Hematopoietic multipotent progenitor cell treated with erythropoietin and hydrocortisone succinate and interleukin-3 and kit ligand, for 8 days (in vitro differentiated cells): Measurements from ENCODE around the gene SETD6.

Source experiments
- DNase-seq: peaks from one replicate; pipeline ENCODE4 v3.0.0-alpha.2; 2015

Gene SETD6

DNA sequence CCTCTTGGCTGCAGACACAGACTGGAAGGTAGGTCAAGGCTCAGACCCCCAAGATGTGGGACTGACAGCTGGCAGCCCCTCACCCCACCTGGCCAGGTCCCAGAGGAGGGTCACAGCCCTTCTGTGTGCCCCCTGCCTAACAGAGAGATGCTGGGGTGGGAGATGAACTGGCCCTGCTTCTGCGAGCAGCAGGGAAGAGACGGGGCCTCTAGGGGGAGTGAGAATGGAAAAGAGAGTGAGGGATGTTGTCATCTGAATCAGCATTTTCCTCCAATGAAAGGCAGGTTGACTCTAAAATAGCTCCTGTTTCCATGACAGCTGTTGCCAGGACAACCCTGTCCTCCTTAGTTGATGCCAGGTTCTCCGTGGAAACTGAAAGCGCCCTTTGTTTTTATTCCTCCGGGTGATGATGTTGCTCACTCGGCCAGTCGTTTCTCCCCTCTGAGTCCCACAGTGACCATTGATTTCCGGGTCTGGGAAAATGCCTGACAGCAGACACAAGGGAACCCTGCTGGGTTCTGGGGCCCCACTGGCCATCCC, 20.3 kb upstream of the SETD6 start:
- DNase-seq: peak; percentile 86

DNA sequence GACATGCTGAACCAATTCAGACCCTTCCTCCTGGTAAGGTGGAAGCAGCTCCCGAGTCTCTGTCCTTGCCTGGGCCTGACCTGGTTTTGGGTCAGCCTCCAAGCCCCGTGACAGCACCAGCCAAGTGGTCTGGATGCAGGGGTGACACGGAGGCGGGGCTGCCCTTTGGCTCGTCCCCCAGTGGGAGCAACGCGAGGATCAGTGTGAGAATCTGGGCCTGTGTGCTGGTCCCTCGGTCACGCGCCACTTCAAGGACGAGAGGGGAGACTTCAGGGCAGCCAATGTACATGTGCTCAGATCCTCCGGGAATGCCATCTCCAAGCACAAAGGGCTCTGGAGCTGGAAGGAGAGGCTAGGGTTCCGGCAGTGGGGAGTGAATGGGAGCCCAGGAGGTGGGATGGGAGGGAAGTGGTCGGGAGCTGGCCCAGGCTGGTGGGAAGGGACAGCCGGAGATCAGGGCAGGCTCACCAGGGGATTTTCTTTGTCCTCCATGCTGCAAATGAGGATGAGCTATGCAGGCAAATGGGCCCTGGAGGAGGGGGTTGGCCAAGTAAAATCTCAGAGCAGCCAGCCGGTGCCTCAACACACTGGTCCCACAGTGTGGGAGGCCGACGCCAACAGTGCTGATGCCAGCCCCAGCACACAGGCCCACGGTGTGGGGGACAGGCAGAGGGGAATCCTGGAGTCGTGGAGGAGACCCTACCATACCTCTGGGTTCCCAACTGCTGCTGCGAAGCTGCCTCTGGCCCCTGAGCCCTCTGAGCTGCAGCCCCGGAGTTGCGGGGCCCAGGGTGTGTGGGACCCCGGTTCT, 19.6 kb upstream of the SETD6 start:
- no peak for DNase-seq

DNA sequence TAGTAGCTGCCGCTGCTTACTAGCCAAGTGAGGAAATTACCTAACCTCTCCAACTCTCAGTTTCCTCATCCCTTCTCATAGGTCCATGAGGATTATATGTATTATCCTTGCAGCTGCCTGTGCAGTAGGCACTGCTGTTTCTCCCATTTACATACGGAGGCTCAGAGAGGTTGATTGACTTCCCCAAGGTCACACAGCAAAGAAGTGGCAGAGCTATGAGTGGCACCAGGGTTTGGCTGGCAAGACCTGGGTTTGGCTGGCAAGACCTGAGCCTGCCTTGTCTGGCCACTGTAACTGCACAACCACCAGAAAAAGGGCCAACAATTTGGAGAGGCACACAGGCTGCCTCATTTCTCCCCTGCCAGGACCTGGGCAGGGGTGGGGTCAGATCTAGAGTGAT, 17.8 kb upstream of the SETD6 start:
- DNase-seq: no peak

DNA sequence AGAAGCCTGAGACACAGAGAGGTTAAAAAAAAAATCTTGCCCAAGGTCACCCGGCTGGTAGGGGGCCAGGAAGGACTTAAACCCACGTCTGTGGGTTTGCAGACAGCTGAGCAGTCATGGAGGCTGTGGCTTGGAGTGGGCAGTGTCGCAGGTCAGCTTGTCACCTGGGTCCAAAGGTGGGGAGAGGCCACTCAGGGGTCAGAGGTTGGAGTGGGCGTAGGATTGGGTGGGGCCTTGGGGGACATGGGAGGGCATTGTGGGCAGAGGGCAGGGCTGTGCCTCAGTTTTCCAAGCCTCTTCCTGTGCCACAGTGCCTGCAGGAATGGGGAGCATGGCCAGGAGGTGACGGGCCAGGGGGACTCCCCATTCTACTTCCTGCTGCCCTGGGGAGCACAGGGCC, 17.4 kb upstream of the SETD6 start:
- no peak for DNase-seq

DNA sequence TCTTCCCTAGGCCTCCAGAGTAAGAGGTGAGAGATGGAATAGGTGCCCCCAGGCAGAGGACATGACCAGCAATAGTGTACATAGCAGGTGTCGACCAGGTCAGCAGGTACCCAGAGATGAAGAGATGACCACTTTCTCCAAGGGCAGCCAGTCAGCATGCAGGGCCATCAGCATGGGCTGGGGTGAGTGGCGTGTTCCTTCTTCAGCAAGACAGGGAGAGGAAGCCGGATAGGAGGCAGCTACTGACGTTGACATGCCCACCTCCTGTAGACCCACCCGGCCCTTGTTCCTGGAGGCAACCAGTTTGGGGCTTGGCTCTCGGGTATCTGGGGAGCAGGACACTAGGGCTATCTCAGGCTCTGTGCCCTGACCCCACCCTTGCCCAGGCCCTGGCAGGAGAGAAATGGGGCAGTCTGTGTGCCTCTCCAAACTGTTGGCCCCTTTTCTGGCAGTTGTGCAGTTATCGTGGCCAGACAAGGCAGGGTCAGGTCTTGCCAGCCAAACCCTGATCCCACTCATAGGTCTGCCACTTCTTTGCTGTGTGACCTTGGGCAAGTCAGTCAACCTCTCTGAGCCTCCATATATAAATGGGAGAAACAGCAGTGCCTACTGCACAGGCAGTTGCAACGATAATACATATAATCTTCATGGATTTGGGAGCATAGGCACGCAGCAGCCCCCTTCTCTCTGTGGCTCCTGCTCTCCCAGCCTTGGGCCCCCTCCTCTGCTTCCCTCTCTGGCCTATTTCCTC, 16.8 kb upstream of the SETD6 start:
- no peak for DNase-seq

DNA sequence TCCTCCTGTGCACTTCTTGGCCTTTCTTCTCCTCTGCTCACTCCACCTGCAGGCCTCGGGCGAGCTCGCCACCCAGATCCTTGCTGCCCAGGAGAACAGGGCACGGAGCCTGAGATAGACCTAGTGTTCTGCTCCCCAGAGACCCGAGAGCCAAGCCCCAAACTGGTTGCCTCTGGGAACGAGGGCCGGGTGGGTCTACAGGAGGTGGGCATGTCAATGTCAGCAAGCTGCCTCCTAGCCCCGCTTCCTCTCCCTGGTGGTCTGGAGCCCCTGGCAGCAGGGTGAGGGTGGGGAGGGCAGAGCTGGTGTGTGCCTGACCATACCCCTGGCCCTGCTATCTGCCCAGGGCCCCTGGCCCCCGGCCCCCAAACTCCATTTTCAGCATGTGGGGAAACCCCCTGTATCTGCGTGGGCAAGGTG, 16.2 kb upstream of the SETD6 start:
- DNase-seq: no peak

DNA sequence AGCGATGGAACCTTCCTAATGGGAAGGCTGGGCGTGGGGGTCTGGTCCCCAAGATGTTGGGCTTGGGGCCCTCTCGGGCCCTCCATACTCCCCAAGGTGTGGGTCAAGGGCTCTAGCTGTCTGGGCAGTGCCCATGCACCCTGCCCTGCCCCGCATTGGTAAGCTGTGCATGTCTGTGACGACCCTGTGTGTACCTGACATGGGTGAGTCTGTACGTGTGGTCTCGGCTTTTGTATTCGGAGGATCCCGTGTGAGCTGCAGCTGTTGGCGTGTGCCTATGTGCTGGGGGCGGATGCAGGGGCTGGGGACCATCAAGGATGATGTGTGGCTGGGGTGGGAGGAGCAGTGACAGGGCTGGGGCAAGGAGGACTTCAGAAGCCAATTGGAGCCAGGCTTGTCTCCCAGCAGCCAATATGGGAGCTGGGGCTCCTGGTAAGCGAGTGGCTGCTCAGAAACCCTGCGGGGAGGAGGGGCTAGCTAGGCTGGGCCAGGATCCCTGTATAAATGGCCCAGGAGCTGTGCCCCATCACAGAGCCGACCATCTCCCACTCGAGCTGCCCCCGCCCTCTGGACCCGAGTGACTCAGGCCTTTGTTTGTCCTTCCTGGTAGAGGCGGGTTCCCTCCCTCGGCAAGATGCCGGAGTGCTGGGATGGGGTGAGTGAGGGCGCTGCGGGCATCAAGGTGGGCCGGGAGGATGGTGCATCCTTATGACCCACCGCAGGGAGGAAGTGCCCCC, 15.5 kb upstream of the SETD6 start, which contains the start of gene NDRG4:
Gene NDRG4, plus strand, starts transcription at position 529 of the 737 bp plus-strand sequence. Its CDS starts 106 bp downstream, at position 635.
- DNase-seq: peak; percentile 38

DNA sequence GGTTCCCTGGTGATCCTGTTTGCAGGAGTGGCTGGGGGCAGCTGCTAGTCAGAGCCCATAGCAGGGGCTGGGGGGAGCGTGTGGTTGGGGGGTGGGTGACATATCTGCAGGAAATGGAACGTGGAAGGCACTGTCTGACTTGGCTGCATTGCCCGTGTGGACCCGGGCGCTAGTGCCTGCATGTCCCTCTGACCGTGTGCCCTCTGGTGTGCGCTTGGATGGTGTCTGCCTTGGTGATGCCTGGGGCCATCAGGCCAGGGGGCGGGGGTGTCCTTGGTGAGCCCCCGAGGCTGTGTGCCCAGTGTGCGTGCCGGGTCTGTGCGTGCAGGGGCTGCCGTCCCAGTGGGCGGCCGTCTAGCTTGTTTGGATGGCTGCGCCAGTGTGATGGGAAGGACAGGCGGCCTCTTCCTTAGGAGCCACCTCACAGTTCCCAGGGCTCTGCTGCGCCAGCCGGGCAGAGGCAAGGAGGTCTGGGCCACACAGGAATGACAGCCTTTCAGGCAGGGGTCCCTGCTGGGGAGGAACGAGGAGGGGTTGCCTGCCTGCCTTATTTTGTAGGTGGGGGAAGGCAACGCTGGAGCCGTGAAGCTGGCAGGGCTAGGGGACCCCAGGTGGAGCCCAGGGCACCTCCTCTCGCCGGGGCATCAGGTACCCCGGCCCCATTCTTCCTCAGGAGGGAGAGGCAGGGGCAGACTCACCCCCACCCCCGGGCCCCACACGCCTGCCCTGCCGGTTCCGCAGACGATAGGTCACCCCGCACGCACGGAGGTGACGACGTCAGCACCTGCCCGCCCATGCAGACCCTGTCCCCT, 14.7 kb upstream of the SETD6 start:
- no peak for DNase-seq

DNA sequence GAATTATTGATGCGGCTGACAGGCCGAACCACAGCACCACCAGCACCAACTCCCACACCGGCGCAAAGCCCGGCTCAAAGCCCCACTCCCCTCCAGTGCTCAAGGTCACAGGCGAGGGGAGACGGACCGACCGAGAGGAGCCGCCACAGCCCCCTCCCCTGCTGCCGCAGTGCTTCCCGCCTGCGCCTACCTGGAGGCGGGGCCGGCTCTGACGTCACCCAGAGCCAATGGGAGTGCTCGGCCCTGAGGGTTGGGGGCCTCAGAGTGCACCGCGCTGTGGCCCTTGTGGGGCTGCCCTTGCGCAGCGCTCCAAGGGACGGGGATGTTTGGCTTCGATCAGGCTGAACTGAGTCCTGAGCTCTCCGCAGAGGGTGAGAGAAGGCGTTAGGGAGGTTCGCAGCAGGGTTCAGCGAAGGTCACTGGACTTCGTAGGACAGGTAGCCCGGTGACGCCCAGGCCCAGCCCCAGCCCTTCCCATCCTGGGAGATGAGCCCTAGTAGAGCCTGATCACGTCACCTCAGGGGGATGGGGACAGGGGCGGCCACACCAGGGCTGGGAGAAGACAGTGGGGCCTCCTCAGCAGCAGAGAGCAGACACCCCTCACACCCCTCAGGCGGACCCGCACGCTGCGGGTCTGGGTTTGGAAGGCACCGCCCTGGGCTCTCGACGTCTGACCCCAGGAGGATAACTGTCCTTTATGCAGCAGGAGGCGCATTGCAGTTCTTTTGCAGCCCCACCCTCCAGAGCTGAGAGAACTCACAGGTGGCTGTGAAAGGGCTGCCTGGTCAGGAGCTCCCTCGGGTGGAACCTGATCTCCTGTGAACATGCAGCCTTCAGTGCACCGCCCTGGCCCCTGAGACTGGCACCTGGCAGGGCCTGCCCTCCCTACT, 13.8 kb upstream of the SETD6 start:
- no peak for DNase-seq

DNA sequence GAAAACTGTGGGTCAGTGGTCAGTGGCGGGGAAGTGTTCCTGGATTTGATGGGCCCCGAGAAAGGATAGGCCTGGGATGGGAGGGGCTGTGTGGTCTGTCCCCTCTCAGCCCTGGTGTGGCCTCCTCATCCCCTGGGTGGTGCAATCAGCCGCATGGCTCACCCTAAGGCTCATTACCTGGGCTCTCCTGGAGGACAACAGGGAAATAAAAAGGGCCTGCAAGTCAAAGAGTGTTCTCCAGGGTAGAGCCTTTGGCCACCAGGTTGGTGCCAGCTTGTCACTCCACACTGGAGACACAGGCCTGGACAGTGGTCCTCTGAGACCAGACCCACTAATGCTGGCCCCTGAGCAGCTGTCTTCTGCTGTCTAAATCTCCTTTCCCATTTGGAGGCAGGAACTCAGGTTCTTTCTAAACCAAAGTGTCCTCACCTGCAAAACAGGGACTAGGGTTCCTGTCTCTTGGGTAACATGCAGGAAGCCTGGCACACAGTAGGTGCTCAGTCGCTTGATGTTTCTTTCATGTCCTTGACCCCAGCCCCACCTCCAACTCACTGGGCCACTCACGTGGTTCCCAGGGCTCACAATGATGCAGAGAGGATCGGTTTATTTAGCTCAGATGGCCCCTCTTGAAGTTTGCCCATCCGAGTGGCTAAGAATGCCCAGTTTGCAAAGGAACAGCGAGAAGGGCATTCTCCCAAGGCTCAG, 12.9 kb upstream of the SETD6 start:
- no peak for DNase-seq

DNA sequence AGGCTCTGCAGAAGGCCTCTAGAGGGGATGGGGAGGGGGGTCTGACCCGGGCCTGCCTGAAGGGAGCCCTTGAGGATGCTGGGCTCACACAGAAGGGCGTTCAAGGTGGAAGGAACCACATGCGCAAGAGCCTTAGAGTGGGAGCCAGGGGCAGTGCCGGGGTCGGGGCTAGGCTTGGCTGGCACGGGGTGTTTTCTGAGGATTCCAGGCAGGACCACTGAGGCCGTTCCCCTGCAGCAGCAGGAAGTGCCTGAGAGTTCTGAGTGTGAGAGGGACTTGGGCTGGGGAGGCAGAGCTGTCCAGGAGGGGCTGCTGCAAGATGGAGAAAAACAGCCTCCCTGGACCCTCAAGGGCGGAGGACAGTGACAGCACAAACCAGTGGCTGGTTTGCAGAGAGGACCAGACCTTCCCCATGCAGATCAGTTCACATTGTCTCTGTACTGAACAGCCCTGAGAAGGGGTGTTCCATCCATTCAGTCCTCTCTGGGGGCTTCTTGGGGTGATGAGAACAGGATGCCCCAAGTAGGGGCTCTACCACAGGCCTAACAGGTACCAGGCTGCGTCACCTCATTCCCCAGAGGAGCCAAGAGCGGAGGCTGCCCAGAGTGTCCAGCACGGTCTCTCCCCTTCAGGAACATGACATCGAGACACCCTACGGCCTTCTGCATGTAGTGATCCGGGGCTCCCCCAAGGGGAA, 12.0 kb upstream of the SETD6 start:
- DNase-seq: no peak

DNA sequence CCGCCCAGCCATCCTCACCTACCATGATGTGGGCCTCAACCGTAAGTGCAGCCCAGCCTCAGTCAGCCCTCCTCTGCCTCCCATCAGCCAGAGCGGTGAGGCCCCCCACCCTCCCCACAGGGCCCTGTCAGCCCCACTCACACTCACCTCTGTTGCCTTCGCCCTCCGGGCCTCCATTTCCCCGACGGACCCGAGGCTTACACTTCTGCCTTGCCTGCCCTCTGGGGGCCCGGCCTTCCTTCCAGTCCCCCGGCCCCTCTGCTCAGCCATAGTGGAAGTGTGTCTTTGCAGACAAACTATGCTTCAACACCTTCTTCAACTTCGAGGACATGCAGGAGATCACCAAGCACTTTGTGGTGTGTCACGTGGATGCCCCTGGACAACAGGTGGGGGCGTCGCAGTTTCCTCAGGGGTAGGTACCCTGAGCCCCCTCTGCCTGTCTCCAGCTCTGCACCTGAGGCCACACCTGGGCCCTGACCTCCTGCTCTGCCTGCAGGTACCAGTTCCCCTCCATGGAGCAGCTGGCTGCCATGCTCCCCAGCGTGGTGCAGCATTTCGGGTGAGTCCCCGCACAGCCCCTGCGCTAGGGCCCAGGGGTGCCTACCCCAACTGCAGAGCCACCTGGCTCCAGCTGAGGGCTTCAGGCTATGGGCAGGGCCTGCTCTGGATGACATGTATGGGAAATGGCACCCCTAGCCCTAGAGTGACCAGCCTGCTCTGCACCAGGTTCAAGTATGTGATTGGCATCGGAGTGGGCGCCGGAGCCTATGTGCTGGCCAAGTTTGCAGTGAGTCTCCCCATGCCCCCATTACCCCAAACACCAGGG, 11.2 kb upstream of the SETD6 start:
- DNase-seq: no peak

DNA sequence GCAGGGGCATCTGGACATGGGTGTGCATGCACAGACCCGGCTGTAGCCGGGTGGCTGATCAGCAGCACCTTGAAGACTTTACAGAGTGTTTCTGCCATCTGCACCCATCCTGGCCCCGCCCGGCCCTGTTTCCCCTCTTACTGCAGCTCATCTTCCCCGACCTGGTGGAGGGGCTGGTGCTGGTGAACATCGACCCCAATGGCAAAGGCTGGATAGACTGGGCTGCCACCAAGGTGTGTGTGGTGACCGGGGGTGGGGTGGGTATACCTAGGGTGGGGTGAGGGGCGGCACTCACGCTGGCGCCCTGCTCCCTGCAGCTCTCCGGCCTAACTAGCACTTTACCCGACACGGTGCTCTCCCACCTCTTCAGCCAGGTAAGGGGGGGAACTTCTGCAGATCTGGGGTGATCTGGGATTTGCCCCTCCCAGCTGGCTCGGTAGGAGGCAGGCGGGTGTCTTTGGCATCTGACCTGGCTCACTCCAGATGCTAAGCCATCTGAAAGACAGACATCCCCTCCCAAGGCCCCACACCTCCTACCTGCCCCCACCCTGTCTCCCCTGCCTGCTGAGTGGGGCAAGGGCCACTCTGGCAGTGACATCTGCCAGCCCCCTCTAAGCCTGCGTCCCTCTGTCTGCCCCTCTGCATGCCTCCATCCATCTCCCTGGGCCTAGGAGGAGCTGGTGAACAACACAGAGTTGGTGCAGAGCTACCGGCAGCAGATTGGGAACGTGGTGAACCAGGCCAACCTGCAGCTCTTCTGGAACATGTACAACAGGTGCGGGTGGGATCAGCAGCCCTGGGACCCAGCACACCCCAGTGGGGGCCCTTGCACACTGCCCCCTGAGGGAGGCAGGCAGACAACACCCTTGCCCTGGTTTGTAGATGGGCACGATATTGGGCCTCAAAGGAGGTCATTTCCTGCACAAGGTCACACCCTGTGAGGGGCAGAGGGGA, 8.8 kb upstream of the SETD6 start:
- DNase-seq: no peak

DNA sequence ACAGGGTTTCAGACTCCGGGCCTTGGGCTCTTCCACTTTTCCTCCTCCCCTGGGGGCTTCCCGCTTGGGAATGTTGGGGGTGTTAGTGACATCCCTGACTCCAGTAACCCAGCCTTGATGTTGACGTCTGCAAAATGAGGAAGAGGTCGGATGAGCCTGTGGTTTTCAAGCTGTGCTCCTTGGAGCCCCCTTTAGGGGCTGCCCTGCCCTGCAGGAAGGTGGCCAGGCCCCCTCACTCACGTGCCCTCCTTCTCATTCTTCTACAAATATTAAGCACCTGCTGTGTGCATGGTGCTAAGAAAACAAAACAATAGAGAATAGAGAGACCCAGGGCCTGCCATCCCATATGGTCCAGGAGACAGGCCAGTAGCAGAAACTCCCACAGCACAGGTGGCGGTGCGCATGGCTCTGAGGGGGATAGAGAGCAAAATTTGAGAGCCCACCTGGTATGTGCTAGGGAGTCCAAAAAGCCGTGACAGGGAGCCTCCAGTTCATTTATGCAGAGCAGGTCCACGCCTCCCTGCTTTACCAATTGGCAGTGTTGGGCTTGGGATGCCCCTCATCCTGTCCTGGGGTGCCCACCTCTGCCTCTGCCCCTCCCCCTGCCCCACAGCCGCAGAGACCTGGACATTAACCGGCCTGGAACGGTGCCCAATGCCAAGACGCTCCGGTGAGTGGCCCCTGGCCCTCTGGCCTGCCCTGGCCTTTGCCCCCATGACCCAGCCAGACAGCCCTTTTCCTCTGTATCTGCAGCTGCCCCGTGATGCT, 7.9 kb upstream of the SETD6 start:
- no peak for DNase-seq

DNA sequence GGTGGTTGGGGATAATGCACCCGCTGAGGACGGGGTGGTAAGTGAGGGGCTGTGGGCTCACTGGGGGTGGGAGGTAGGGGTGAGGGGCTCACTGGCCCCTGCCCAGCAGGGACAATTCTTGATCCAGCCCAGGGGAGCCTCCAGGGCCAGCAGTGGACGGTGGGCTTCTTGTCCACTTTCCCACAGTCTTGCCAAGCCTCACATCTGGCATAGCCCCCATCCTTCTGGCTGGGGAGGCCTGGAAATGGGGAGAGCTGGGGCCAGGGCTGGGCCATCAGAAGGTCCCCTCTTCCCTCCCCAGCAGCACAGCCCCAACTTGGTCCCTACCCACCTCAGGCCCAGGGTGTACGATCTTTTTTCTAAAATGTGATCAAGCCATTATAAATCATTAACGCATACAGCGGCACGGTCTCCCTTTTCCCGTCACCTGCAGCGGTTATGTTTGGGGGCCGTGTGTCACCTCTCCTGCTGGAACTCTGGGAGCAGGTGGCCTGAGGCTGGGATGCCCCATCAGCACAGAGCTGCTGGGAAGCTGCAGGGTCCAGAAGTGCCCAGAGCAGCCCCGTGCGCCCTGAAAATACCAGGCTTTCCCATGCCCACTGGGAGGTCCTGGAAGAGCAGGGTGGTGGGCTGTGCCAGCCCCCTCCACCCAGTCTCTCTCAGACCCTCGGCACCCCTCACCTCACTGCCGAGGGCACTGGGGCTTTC, 7.2 kb upstream of the SETD6 start:
- DNase-seq: no peak

DNA sequence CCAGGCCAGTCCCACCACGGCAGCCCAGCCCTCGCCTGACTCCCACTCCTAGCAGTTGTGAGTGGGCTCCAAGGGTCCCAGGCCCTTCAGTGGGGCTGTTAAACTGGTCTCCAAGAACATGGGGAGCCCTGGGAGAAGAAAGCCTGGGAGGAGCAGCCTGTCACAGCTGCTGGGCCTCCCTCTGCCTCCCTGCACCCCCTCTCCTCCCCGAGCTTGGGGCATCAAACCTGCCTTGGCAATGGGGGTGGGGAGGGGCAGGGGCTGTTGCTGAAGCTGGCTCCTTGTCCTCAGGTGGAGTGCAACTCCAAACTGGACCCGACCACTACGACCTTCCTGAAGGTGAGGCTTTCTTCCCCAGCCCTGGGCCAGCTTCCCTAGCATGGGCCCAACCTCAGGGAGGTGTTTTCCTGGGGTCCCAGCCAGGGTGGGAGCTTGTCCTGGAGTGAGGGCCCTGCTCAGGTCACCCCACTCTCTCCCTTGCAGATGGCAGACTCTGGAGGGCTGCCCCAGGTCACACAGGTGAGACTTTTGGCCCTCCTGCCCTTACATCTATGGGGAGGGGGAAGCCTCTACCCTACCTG, 6.6 kb upstream of the SETD6 start:
- no peak for DNase-seq
